ENCODE measurements around the gene TMEM145.

The TMEM145 gene

DNA sequence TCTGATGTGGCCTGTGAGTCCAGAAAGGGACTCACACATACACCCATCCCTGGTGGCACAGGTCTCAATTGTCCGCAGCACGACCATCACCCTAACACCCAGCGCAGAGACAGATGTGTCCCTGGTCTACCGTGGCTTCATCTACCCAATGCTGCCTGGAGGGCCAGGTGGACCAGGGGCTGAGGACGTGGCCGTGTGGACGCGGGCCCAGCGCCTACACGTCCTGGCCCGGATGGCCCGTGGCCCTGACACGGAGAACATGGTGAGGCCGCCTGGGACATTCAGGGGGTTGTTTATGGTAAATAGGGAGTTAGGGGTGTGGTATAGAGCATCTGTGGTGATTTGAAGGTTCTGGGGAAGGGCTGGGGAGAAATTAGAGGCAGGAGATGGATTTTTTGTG is 35.1 kb downstream of the TMEM145 start:
- TF ChIP-seq CREB1 (IDR thresholded peaks at IDR 0.05; ENCODE audit: low read depth) (no peak), RAD21 (IDR thresholded peaks at IDR 0.05; ENCODE audit: low read depth) (no peak), TAF1 (IDR thresholded peaks at IDR 0.05; ENCODE audit: low read depth) (no peak), FOXM1 (IDR thresholded peaks at IDR 0.05; ENCODE audit: borderline replicate concordance, low read depth) (no peak), EP300 (IDR thresholded peaks at IDR 0.05; ENCODE audit: borderline replicate concordance) (no peak), TCF12 (IDR thresholded peaks at IDR 0.05; ENCODE audit: low read depth) (no peak), TEAD4 (IDR thresholded peaks at IDR 0.05) (no peak), CEBPB (IDR thresholded peaks at IDR 0.05) (no peak), YY1 (IDR thresholded peaks at IDR 0.05; ENCODE audit: low read depth) (no peak), NFIC (IDR thresholded peaks at IDR 0.05) (no peak), EGR1 (IDR thresholded peaks at IDR 0.05) (no peak), ZBTB7A (IDR thresholded peaks at IDR 0.05; ENCODE audit: low read depth) (no peak)
- TF ChIP-seq, protein P1, sequence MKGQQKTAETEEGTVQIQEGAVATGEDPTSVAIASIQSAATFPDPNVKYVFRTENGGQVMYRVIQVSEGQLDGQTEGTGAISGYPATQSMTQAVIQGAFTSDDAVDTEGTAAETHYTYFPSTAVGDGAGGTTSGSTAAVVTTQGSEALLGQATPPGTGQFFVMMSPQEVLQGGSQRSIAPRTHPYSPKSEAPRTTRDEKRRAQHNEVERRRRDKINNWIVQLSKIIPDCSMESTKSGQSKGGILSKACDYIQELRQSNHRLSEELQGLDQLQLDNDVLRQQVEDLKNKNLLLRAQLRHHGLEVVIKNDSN (IDR thresholded peaks at IDR 0.05) = no peak
- TF ChIP-seq, protein P2, sequence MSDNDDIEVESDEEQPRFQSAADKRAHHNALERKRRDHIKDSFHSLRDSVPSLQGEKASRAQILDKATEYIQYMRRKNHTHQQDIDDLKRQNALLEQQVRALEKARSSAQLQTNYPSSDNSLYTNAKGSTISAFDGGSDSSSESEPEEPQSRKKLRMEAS (IDR thresholded peaks at IDR 0.05) = no peak
- TF ChIP-seq, protein P3, sequence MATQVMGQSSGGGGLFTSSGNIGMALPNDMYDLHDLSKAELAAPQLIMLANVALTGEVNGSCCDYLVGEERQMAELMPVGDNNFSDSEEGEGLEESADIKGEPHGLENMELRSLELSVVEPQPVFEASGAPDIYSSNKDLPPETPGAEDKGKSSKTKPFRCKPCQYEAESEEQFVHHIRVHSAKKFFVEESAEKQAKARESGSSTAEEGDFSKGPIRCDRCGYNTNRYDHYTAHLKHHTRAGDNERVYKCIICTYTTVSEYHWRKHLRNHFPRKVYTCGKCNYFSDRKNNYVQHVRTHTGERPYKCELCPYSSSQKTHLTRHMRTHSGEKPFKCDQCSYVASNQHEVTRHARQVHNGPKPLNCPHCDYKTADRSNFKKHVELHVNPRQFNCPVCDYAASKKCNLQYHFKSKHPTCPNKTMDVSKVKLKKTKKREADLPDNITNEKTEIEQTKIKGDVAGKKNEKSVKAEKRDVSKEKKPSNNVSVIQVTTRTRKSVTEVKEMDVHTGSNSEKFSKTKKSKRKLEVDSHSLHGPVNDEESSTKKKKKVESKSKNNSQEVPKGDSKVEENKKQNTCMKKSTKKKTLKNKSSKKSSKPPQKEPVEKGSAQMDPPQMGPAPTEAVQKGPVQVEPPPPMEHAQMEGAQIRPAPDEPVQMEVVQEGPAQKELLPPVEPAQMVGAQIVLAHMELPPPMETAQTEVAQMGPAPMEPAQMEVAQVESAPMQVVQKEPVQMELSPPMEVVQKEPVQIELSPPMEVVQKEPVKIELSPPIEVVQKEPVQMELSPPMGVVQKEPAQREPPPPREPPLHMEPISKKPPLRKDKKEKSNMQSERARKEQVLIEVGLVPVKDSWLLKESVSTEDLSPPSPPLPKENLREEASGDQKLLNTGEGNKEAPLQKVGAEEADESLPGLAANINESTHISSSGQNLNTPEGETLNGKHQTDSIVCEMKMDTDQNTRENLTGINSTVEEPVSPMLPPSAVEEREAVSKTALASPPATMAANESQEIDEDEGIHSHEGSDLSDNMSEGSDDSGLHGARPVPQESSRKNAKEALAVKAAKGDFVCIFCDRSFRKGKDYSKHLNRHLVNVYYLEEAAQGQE (IDR thresholded peaks at IDR 0.05; ENCODE audit: low read depth) = no peak

DNA sequence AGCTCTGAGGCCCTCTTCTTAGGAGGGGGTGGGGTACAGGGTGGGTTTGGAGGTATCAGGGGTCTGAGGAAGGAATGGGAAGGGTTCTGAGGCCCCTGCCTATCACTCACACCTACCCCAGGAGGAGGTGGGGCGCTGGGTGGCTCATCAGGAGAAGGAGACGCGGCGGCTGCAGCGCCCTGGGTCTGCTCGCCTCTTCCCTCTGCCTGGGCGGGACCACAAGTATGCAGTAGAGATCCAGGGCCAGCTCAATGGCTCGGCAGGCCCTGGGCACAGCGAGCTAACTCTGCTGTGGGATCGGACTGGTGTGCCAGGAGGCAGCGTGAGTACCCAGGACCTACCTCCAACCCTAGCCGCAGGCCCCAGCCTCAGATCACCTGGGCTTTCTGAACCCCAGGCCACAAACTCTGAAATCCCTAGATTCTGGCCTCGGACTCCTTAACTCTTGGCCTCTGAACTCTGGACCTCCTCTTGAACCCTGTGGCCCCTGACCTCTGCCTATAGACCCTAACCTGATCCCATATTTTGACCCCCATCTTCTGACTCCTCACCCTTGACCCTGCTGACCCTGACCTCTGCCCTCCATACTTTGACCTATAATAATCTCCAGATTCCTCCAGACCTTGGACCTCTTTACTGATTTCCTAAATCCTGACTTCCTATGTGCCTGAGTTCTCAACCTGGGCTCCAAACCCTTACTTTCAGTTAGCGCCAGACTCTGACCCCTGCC is 36.4 kb downstream of the TMEM145 start:
- TF ChIP-seq FOXM1 (IDR thresholded peaks at IDR 0.05; ENCODE audit: borderline replicate concordance, low read depth) = no peak
- TF ChIP-seq TAF1 (IDR thresholded peaks at IDR 0.05; ENCODE audit: low read depth) = no peak
- TF ChIP-seq, protein P1 (IDR thresholded peaks at IDR 0.05) = no peak
- no peak for TF ChIP-seq ZBTB7A (IDR thresholded peaks at IDR 0.05; ENCODE audit: low read depth)
- TF ChIP-seq, protein P2 (IDR thresholded peaks at IDR 0.05) = no peak
- no peak for TF ChIP-seq EGR1 (IDR thresholded peaks at IDR 0.05)
- TF ChIP-seq NFIC (IDR thresholded peaks at IDR 0.05) = no peak
- TF ChIP-seq, protein P3 (IDR thresholded peaks at IDR 0.05; ENCODE audit: low read depth) = no peak
- no peak for TF ChIP-seq EP300 (IDR thresholded peaks at IDR 0.05; ENCODE audit: borderline replicate concordance)

DNA sequence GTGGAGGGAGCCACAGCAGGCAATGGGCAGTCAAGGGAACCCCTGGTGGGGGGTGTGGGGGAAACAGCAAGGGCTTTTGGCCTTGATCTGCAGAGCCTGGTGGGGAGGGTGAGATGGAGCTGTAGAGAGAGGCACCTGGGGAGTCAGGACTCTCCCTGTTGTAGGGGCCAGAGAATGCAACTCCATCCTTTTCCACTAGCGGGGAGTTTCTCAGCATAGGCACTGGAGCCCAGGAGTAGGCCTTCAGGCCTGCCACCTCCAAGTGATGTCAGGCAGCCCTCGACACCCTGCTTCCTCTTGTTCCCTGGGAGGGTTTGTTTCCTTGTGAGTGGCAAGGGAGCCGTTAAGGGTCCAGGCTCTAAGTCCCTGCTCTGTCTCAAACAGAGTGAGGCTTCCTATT is 37.3 kb downstream of the TMEM145 start:
- TF ChIP-seq TAF1 (IDR thresholded peaks at IDR 0.05; ENCODE audit: low read depth) (no peak), TEAD4 (IDR thresholded peaks at IDR 0.05) (no peak), RAD21 (IDR thresholded peaks at IDR 0.05; ENCODE audit: low read depth) (no peak), NFIC (IDR thresholded peaks at IDR 0.05) (no peak), ZBTB7A (IDR thresholded peaks at IDR 0.05; ENCODE audit: low read depth) (no peak), EP300 (IDR thresholded peaks at IDR 0.05; ENCODE audit: borderline replicate concordance) (no peak), FOXM1 (IDR thresholded peaks at IDR 0.05; ENCODE audit: borderline replicate concordance, low read depth) (no peak), YY1 (IDR thresholded peaks at IDR 0.05; ENCODE audit: low read depth) (no peak), CEBPB (IDR thresholded peaks at IDR 0.05) (no peak), TCF12 (IDR thresholded peaks at IDR 0.05; ENCODE audit: low read depth) (no peak)
- TF ChIP-seq, protein P3 (IDR thresholded peaks at IDR 0.05; ENCODE audit: low read depth) = no peak
- TF ChIP-seq, protein P2 (IDR thresholded peaks at IDR 0.05) = no peak
